ENCODE results near the gene UBR2. TPM values are rescaled to one million over a fixed set of nuclear protein-coding genes. Genes with fewer than 3 reads are reported as not detected.

The UBR2 gene
- total and polyA plus RNA-seq, 9 of the 15 experiments (the other 6 are each of a cell fraction or from before 2014, with no cell fraction given), result 9.1 to 38.9 (median 23.4) TPM

GRCh38 chr6:42550277-42550676, 13.6 kb upstream of the UBR2 start:
- Histone ChIP-seq H3K4me2 (ENCODE audit: insufficient read depth, low read length) (no peak overlapping the region), H3K27me3 (ENCODE audit: control insufficient read depth in 2 of 2, insufficient read depth in 2 of 2, low read length in 2 of 2) (no peaks in the 10 kb centered on the region), H2AFZ (ENCODE audit: low read depth, low read length) (no peak overlapping the region), H3K9me1 (ENCODE audit: control insufficient read depth, insufficient read depth, low read length) (no peaks in the 10 kb centered on the region), H4K20me1 (replicated peaks; ENCODE audit: control insufficient read depth, insufficient read depth, low read length) (no peaks in the 10 kb centered on the region), H3K36me3 (ENCODE audit: control insufficient read depth, insufficient read depth, low read length) (no peaks in the 10 kb centered on the region), H3K27ac (ENCODE audit: extremely low read depth, low read depth, low read length) (no peak overlapping the region), H3K9ac (ENCODE audit: insufficient read depth in 1 of 2, low read depth in 2 of 2, low read length in 2 of 2) (no peak overlapping the region), H3K9me3 (replicated peaks; ENCODE audit: control insufficient read depth, insufficient read depth, low read depth, low read length) (no peaks in the 10 kb centered on the region), H3K4me3 (no peak overlapping the region), H3K4me1 (replicated peaks in 1 of 2; ENCODE audit: control insufficient read depth in 2 of 2, insufficient read depth in 2 of 2, low read length in 2 of 2) (peaks cover 10 to 12% of the 10 kb centered on the region in 2 experiments; a peak in 4 of 5 replicates), H3K79me2 (ENCODE audit: control insufficient read depth, insufficient read depth, low read length) (no peaks in the 10 kb centered on the region)
- intact Hi-C loops (cut with micrococcal nuclease) (no loop called here), in situ Hi-C loops (cut with MboI) (no loop called here)
- no TSS peak for BruUV-seq (replicated peaks)
- FAIRE-seq (no peak), ATAC-seq (no peak), DNase-seq (ENCODE audit: extremely low read depth in 1 of 4, low spot score in 3 of 4) (no peak)
- ChIA-PET CTCF (ENCODE audit: low intra/inter-chr PET ratio) (interaction anchor here (0.7 to 1.0 kb wide), 2 partner anchors 234 to 289 kb away, joined by 3 to 4 read pairs; no protein-coding TSS in a partner anchor), POLR2A (interaction anchor here (4.5 kb wide), 1 partner anchor 14 kb away, joined by 15 read pairs; the partner anchor contains the start of gene UBR2)
- 40% methylated on average over 1 of the region's 1 CpG for WGBS (ENCODE audit: insufficient coverage, low coverage, missing lambda C conversion rate)
- TF ChIP-seq TARDBP (IDR thresholded peaks at IDR 0.05) (0 out of 2 replicates have a peak, but pooled peaks have one; percentile 30), MTA1 (IDR thresholded peaks at IDR 0.05; ENCODE audit: borderline replicate concordance) (peak; percentile 69; the same call in 1 of the 2 replicates), SFPQ (IDR thresholded peaks at IDR 0.05; ENCODE audit: low read depth, low read length) (no peak), JUN (IDR thresholded peaks at IDR 0.05; ENCODE audit: borderline replicate concordance, low read depth, low read length) (0 out of 2 replicates have a peak, but pooled peaks have one; percentile 17), JUN (CRISPR knock-in tag; IDR thresholded peaks at IDR 0.05; ENCODE audit: borderline replicate concordance) (no peak), SREBF1 (IDR thresholded peaks at IDR 0.05; ENCODE audit: borderline replicate concordance, low read depth, low read length) (peak; percentile 71; the same call in 1 of the 2 replicates), HES1 (IDR thresholded peaks at IDR 0.05; ENCODE audit: low read depth) (0 out of 2 replicates have a peak, but pooled peaks have one; percentile 28), PRDM10 (IDR thresholded peaks at IDR 0.05; ENCODE audit: partially characterized antibody) (peak; percentile 60), CXXC5 (CRISPR knock-in tag; IDR thresholded peaks at IDR 0.05) (no peak), SMAD4 (CRISPR knock-in tag; conservative IDR thresholded peaks at IDR 0.05) (0 out of 2 replicates have a peak, but pooled peaks have one; percentile 30), GMEB1 (CRISPR knock-in tag; IDR thresholded peaks at IDR 0.05) (no peak), CSDE1 (IDR thresholded peaks at IDR 0.05) (no peak), WHSC1 (IDR thresholded peaks at IDR 0.05; ENCODE audit: low read length) (no peak), STAT5B (CRISPR knock-in tag; IDR thresholded peaks at IDR 0.05) (no peak), RHOXF2B (CRISPR knock-in tag; conservative IDR thresholded peaks at IDR 0.05) (no peak)
